C4-2B (cell line): ENCODE results near the gene ATP5PO.

Experiments used
- ZFX ChIP-seq: fragments of 450-650 bp; IDR thresholded peaks from 2 replicates; pipeline ENCODE4 v1.6.1; 2017
- TF ChIP-seq, protein P1 (sequence below): fragments of 450-650 bp; conservative IDR thresholded peaks from 2 replicates; pipeline ENCODE4 v1.5.1; 2017; ENCODE audit warnings: mild to moderate bottlenecking

- TF ChIP-seq, protein P1, sequence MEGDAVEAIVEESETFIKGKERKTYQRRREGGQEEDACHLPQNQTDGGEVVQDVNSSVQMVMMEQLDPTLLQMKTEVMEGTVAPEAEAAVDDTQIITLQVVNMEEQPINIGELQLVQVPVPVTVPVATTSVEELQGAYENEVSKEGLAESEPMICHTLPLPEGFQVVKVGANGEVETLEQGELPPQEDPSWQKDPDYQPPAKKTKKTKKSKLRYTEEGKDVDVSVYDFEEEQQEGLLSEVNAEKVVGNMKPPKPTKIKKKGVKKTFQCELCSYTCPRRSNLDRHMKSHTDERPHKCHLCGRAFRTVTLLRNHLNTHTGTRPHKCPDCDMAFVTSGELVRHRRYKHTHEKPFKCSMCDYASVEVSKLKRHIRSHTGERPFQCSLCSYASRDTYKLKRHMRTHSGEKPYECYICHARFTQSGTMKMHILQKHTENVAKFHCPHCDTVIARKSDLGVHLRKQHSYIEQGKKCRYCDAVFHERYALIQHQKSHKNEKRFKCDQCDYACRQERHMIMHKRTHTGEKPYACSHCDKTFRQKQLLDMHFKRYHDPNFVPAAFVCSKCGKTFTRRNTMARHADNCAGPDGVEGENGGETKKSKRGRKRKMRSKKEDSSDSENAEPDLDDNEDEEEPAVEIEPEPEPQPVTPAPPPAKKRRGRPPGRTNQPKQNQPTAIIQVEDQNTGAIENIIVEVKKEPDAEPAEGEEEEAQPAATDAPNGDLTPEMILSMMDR: no peak
- no peak for TF ChIP-seq ZFX
These were observed 45.7 kb downstream of the ATP5PO start for GRCh38 chr21:33869873-33870272.
